Astrocyte (in vitro differentiated cells and primary cell): Measurements from ENCODE around the gene MEG3. TPM values are rescaled to one million over a fixed set of nuclear protein-coding genes. Genes with fewer than 3 reads are reported as not detected.

Experiments used
- DNase-seq: peaks from one replicate; pipeline ENCODE4 v3.0.0-alpha.2; 2010; ENCODE audit warnings: low read depth
- FAIRE-seq: peaks from 2 replicates; lab custom pipeline; 2011; peaks lifted over from hg19 to GRCh38; lab: Jason Lieb, UNC
- H2AFZ ChIP-seq: 2 replicates; pipeline ENCODE4 v1.6.0; 2012; ENCODE audit warnings: low read depth, low read length, inconsistent platforms
- H3K27ac ChIP-seq: 2 replicates; pipeline ENCODE4 v1.5.1; 2011; ENCODE audit warnings: low read depth, low read length, inconsistent platforms
- H3K27me3 ChIP-seq: 2 replicates; pipeline ENCODE4 v1.6.0; 2011; ENCODE audit warnings: low read length, inconsistent platforms; ENCODE audit not compliant: insufficient read depth
- H3K36me3 ChIP-seq: 2 replicates; pipeline ENCODE4 v1.5.1; 2011; ENCODE audit warnings: low read length, inconsistent platforms; ENCODE audit not compliant: insufficient read depth
- H3K4me1 ChIP-seq: 2 replicates; pipeline ENCODE4 v1.5.1; 2011; ENCODE audit warnings: low read length, inconsistent platforms; ENCODE audit not compliant: insufficient read depth
- H3K4me2 ChIP-seq: 2 replicates; pipeline ENCODE4 v1.6.0; 2012; ENCODE audit warnings: low read length, inconsistent platforms
- H3K4me3 ChIP-seq: 2 replicates; pipeline ENCODE4 v1.5.1; 2011; ENCODE audit warnings: low read depth, mild to moderate bottlenecking, low read length, inconsistent platforms; ENCODE audit not compliant: insufficient read depth
- H3K79me2 ChIP-seq: 2 replicates; pipeline ENCODE4 v1.6.0; 2012; ENCODE audit warnings: mild to moderate bottlenecking, low read length, inconsistent platforms; ENCODE audit not compliant: insufficient read depth
- H3K9ac ChIP-seq: 2 replicates; pipeline ENCODE4 v1.6.0; 2012; ENCODE audit warnings: mild to moderate bottlenecking, low read length, inconsistent platforms
- H3K9me3 ChIP-seq: 2 replicates; pipeline ENCODE4 v1.5.1; 2012; ENCODE audit warnings: low read depth, mild to moderate bottlenecking, low read length, inconsistent platforms; ENCODE audit not compliant: insufficient read depth
- H4K20me1 ChIP-seq: 2 replicates; pipeline ENCODE4 v1.6.0; 2012; ENCODE audit warnings: low read length, inconsistent platforms; ENCODE audit not compliant: insufficient read depth
- H3K27ac Mint-ChIP-seq: one replicate; pipeline ENCODE4 v1.8.0; 2021; ENCODE audit warnings: mild to moderate bottlenecking, mixed read lengths; ENCODE audit not compliant: unreplicated experiment
- H3K27me3 Mint-ChIP-seq: one replicate; pipeline ENCODE4 v1.8.0; 2021; ENCODE audit warnings: low read depth, mixed read lengths; ENCODE audit not compliant: unreplicated experiment
- H3K36me3 Mint-ChIP-seq: one replicate; pipeline ENCODE4 v1.8.0; 2021; ENCODE audit warnings: low read depth, mixed read lengths; ENCODE audit not compliant: unreplicated experiment
- H3K4me1 Mint-ChIP-seq: one replicate; pipeline ENCODE4 v1.8.0; 2021; ENCODE audit warnings: low read depth, mixed read lengths; ENCODE audit not compliant: unreplicated experiment
- H3K4me3 Mint-ChIP-seq: one replicate; pipeline ENCODE4 v1.8.0; 2021; ENCODE audit warnings: mild to moderate bottlenecking, moderate library complexity, mixed read lengths; ENCODE audit not compliant: unreplicated experiment
- H3K9me3 Mint-ChIP-seq: one replicate; pipeline ENCODE4 v1.8.0; 2021; ENCODE audit warnings: mild to moderate bottlenecking, mixed read lengths; ENCODE audit not compliant: unreplicated experiment
- CTCF ChIP-seq: IDR thresholded peaks from 2 replicates; pipeline ENCODE4 v1.5.1; 2011; ENCODE audit warnings: low read depth, mild to moderate bottlenecking, inconsistent platforms, low read length, moderate library complexity; ENCODE audit not compliant: insufficient read depth
- EZH2 ChIP-seq: IDR thresholded peaks from 2 replicates; pipeline ENCODE4 v1.6.1; 2012; ENCODE audit warnings: mild to moderate bottlenecking, low read length, inconsistent platforms; ENCODE audit not compliant: insufficient read depth
- total RNA-seq: library from RNA; stranded (reverse); gene quantifications from 2 replicates; pipeline ENCODE4 v1.2.1, GENCODE V29; 2021

The MEG3 gene
- total RNA-seq, 1 donor from 2014 or later: not detected

DNA sequence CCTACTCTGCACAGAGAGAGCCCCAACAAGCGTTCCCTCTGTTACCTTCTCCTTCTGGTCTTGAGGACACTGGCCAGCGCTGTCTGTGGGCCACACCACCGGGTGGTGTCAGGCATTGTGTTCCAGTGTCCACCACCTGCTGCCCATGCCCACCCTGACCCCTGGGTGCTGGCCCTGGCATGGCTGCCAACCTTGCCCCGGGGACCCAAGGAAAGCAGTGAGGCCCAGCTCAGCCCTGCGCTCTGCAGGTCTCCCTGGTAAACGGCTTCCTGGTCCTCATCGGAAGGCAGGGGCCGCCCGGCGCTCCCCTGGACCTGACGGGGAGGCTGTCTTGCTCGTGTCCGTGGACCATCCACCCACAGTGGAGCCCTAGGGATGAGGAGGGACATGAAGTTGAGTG is 21.8 kb upstream of the MEG3 start:
- H2AFZ ChIP-seq: no peak overlapping the region
- no peaks in the 10 kb centered on the region for H3K79me2 ChIP-seq
- TF ChIP-seq EZH2 (no peak), CTCF (no peak)
- peaks cover 11% of the 10 kb centered on the region for H3K9me3 ChIP-seq
- H3K36me3 Mint-ChIP-seq: no peaks in the 10 kb centered on the region
- FAIRE-seq (no peak), DNase-seq (no peak)
- no peak overlapping the region for H3K27ac ChIP-seq
- peaks cover 14% of the 10 kb centered on the region for H3K27me3 ChIP-seq
- peaks cover 15% of the 10 kb centered on the region for H3K9me3 Mint-ChIP-seq
- H3K27ac Mint-ChIP-seq: no peak overlapping the region
- H4K20me1 ChIP-seq: no peaks in the 10 kb centered on the region
- H3K9ac ChIP-seq: no peak overlapping the region
- H3K4me1 Mint-ChIP-seq: no peaks in the 10 kb centered on the region
- H3K4me3 ChIP-seq: no peak overlapping the region
- no peak overlapping the region for H3K4me3 Mint-ChIP-seq
- H3K4me1 ChIP-seq: no peaks in the 10 kb centered on the region
- no peaks in the 10 kb centered on the region for H3K36me3 ChIP-seq
- H3K27me3 Mint-ChIP-seq: peaks cover 21% of the 10 kb centered on the region
- no peak overlapping the region for H3K4me2 ChIP-seq

- H3K36me3 ChIP-seq: no peaks in the 10 kb centered on the region
- H3K27me3 ChIP-seq: peaks cover 17% of the 10 kb centered on the region
- H2AFZ ChIP-seq: no peak overlapping the region
- H3K79me2 ChIP-seq: no peaks in the 10 kb centered on the region
- Mint-ChIP-seq H3K9me3 (peaks cover 21% of the 10 kb centered on the region), H3K4me1 (no peaks in the 10 kb centered on the region), H3K27ac (no peak overlapping the region), H3K36me3 (no peaks in the 10 kb centered on the region), H3K4me3 (no peak overlapping the region), H3K27me3 (peaks cover 21% of the 10 kb centered on the region)
- no peak for TF ChIP-seq EZH2
- no peak for TF ChIP-seq CTCF
- FAIRE-seq (no peak), DNase-seq (no peak)
- H3K4me1 ChIP-seq: no peaks in the 10 kb centered on the region
- no peak overlapping the region for H3K9ac ChIP-seq
- H3K9me3 ChIP-seq: peaks cover 14% of the 10 kb centered on the region
- no peak overlapping the region for H3K4me2 ChIP-seq
- H4K20me1 ChIP-seq: no peaks in the 10 kb centered on the region
- no peak overlapping the region for H3K27ac ChIP-seq
- H3K4me3 ChIP-seq: no peak overlapping the region
Observed at GRCh38 chr14:100804558-100805309, 21.2 kb upstream of the MEG3 start.

DNA sequence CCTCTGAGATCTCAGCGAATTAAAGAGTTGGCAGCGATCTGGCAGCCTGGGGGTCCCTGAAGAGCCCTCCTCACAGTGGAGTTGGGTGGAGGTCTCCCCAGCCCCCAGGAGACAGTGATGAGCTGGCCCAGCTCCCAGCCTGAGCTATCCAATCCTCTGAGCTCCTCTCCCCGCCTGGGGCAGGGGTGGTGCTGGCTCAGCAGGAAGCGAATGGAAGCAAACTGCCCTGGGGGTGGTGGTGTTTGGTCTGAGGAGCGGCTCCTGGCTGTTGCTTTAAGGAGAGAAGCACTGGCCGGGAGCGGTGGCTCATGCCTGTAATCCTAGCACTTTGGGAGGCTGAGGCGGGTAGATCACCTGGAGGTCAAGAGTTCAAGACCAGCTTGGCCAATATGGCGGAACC is 19.5 kb upstream of the MEG3 start:
- Histone ChIP-seq H3K4me2 (no peak overlapping the region), H3K4me3 (no peak overlapping the region), H3K27me3 (peaks cover 16% of the 10 kb centered on the region), H3K36me3 (no peaks in the 10 kb centered on the region), H3K79me2 (no peaks in the 10 kb centered on the region), H3K4me1 (no peaks in the 10 kb centered on the region), H3K9ac (no peak overlapping the region), H3K27ac (no peak overlapping the region), H2AFZ (no peak overlapping the region), H4K20me1 (no peaks in the 10 kb centered on the region), H3K9me3 (peaks cover 22% of the 10 kb centered on the region)
- DNase-seq (no peak), FAIRE-seq (no peak)
- H3K4me3 Mint-ChIP-seq: no peak overlapping the region
- peaks cover 26% of the 10 kb centered on the region for H3K9me3 Mint-ChIP-seq
- no peaks in the 10 kb centered on the region for H3K4me1 Mint-ChIP-seq
- peaks cover 21% of the 10 kb centered on the region for H3K27me3 Mint-ChIP-seq
- no peaks in the 10 kb centered on the region for H3K36me3 Mint-ChIP-seq
- no peak overlapping the region for H3K27ac Mint-ChIP-seq
- no peak for TF ChIP-seq EZH2
- TF ChIP-seq CTCF: no peak
